Loucy (cell line): Measurements from ENCODE around the gene BTBD10.
A peak's percentile ranks its signal among the peaks of the same experiment; 100 is the strongest.

Experiments used
- H2AFZ ChIP-seq: fragments of 200-600 bp; sonication (generic); 2 replicates; pipeline ENCODE4 v1.6.0; 2016; ENCODE audit warnings: antibody characterized with exemption, mild to moderate bottlenecking, low read length, moderate library complexity
- H3F3A ChIP-seq: fragments of 200-600 bp; 2 replicates; pipeline ENCODE4 v1.6.0; 2016; ENCODE audit warnings: antibody characterized with exemption, low read depth, mild to moderate bottlenecking
- H3K27me3 ChIP-seq: fragments of 200-600 bp; sonication (generic); 2 replicates; pipeline ENCODE4 v1.6.1; 2014; ENCODE audit warnings: low read length, mild to moderate bottlenecking; ENCODE audit not compliant: insufficient read depth, poor library complexity, severe bottlenecking
- H3K36me3 ChIP-seq: fragments of 200-600 bp; sonication (generic); 2 replicates; pipeline ENCODE4 v1.6.1; 2016; ENCODE audit warnings: low read length; ENCODE audit not compliant: insufficient read depth
- H3K4me1 ChIP-seq: fragments of 200-600 bp; sonication (generic); 2 replicates; pipeline ENCODE4 v1.5.1; 2014; ENCODE audit warnings: low read length, mild to moderate bottlenecking; ENCODE audit not compliant: insufficient read depth, poor library complexity, severe bottlenecking
- H3K4me2 ChIP-seq: fragments of 200-600 bp; sonication (generic); 2 replicates; pipeline ENCODE4 v1.6.0; 2014; ENCODE audit warnings: antibody characterized with exemption, low read length, low read depth, mild to moderate bottlenecking; ENCODE audit not compliant: poor library complexity, severe bottlenecking
- H3K4me3 ChIP-seq: fragments of 200-600 bp; sonication (generic); 2 replicates; pipeline ENCODE4 v1.5.1; 2014; ENCODE audit warnings: low read length, mild to moderate bottlenecking, mixed read lengths; ENCODE audit not compliant: poor library complexity, severe bottlenecking
- H3K79me2 ChIP-seq: fragments of 200-600 bp; sonication (generic); 2 replicates; pipeline ENCODE4 v1.6.1; 2014; ENCODE audit warnings: low read length; ENCODE audit not compliant: insufficient read depth
- H3K9ac ChIP-seq: fragments of 200-600 bp; sonication (generic); 2 replicates; pipeline ENCODE4 v1.6.0; 2014; ENCODE audit warnings: mild to moderate bottlenecking, low read depth, low read length, moderate library complexity; ENCODE audit not compliant: poor library complexity, severe bottlenecking
- H3K9me2 ChIP-seq: fragments of 200-600 bp; sonication (generic); replicated peaks from 2 replicates; pipeline ENCODE4 v1.6.1; 2016; ENCODE audit warnings: low read depth, low read length, mixed read lengths
- H3K9me3 ChIP-seq: fragments of 200-600 bp; sonication (generic); 2 replicates; pipeline ENCODE4 v1.6.1; 2014; ENCODE audit warnings: mild to moderate bottlenecking, antibody characterized with exemption, low read length, low read depth; ENCODE audit not compliant: insufficient read depth
- H4K20me1 ChIP-seq: fragments of 200-600 bp; sonication (generic); 2 replicates; pipeline ENCODE4 v1.6.0; 2014; ENCODE audit warnings: antibody characterized with exemption, low read length, mild to moderate bottlenecking; ENCODE audit not compliant: insufficient read depth, poor library complexity, severe bottlenecking
- EZH2phosphoT487 ChIP-seq: fragments of 200-600 bp; IDR thresholded peaks from 2 replicates; pipeline ENCODE4 v1.6.1; 2018; ENCODE audit warnings: antibody characterized with exemption, mild to moderate bottlenecking, moderate library complexity, borderline replicate concordance
- TF ChIP-seq, protein P1 (sequence below): fragments of 200-600 bp; sonication (generic); conservative IDR thresholded peaks from 2 replicates; pipeline ENCODE4 v1.5.1; 2014; ENCODE audit warnings: mild to moderate bottlenecking, antibody characterized with exemption, low read length

The BTBD10 gene

GRCh38 chr11:13473013-13473722 is 10.1 kb upstream of the BTBD10 start:
- no peak for TF ChIP-seq EZH2phosphoT487
- TF ChIP-seq, protein P1, sequence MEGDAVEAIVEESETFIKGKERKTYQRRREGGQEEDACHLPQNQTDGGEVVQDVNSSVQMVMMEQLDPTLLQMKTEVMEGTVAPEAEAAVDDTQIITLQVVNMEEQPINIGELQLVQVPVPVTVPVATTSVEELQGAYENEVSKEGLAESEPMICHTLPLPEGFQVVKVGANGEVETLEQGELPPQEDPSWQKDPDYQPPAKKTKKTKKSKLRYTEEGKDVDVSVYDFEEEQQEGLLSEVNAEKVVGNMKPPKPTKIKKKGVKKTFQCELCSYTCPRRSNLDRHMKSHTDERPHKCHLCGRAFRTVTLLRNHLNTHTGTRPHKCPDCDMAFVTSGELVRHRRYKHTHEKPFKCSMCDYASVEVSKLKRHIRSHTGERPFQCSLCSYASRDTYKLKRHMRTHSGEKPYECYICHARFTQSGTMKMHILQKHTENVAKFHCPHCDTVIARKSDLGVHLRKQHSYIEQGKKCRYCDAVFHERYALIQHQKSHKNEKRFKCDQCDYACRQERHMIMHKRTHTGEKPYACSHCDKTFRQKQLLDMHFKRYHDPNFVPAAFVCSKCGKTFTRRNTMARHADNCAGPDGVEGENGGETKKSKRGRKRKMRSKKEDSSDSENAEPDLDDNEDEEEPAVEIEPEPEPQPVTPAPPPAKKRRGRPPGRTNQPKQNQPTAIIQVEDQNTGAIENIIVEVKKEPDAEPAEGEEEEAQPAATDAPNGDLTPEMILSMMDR: no peak
- H3K4me3 ChIP-seq: no peak overlapping the region
- no peaks in the 10 kb centered on the region for H3K79me2 ChIP-seq
- H3K9me3 ChIP-seq: no peaks in the 10 kb centered on the region
- H2AFZ ChIP-seq: no peak overlapping the region
- no peaks in the 10 kb centered on the region for H3F3A ChIP-seq
- no peaks in the 10 kb centered on the region for H3K36me3 ChIP-seq
- no peak overlapping the region for H3K9ac ChIP-seq
- H3K9me2 ChIP-seq: no peaks in the 10 kb centered on the region
- no peaks in the 10 kb centered on the region for H3K27me3 ChIP-seq
- H3K4me1 ChIP-seq: no peaks in the 10 kb centered on the region
- H3K4me2 ChIP-seq: no peak overlapping the region
- H4K20me1 ChIP-seq: no peaks in the 10 kb centered on the region

DNA sequence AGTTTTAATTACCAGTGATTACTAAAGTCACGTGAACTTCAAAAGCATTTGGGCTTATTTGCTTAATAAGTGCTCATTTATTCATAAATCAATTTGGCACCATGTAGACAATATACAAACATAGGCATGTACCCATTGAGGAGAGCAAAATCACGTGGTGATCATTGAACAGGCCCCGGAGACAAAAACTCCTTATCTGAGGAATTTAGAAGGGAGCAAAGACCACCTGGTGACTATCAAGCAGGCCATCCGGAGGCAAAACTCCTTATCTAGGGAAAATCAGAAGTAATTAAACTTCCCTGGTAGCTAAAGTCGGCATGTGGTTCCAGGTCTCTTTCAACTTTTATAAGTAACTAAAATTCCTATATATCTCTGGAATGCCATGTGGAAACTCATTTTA is 5.7 kb upstream of the BTBD10 start:
- no peak overlapping the region for H2AFZ ChIP-seq
- no peak overlapping the region for H3K4me2 ChIP-seq
- no peaks in the 10 kb centered on the region for H3K79me2 ChIP-seq
- H3K9ac ChIP-seq: no peak overlapping the region
- peaks cover 4% of the 10 kb centered on the region for H3K4me1 ChIP-seq
- H4K20me1 ChIP-seq: no peaks in the 10 kb centered on the region
- H3K9me2 ChIP-seq: no peaks in the 10 kb centered on the region
- H3K27me3 ChIP-seq: no peaks in the 10 kb centered on the region
- no peaks in the 10 kb centered on the region; the same call in 1 of the 2 replicates for H3F3A ChIP-seq
- H3K9me3 ChIP-seq: no peaks in the 10 kb centered on the region
- TF ChIP-seq, protein P1: no peak
- no peak for TF ChIP-seq EZH2phosphoT487
- H3K4me3 ChIP-seq: no peak overlapping the region
- H3K36me3 ChIP-seq: no peaks in the 10 kb centered on the region

DNA sequence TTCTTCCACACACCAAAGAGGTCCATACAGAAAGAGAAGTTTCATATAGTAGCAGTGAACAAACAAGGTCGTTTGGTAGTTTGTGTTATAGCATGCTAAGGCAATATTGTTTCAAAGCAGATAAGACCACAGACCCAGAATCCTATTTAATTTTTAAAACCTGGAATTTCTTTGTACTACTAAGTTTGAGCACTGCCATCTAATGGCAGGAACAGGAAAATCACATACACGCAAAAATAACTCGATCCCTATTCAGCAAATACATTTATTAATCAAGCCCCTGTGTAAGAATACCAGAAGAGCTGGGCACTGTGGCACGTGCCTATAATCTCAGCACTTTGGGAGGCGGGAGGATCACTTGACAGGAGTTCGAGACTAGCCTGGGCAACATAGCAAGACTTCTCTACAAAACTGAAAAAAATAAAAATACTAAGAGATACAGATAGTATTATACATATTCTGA is 2.9 kb upstream of the BTBD10 start:
- Histone ChIP-seq H3K4me3 (no peak overlapping the region), H3K36me3 (no peaks in the 10 kb centered on the region), H3K4me2 (peak overlapping the region; percentile 10), H3K79me2 (peaks cover 20% of the 10 kb centered on the region), H2AFZ (no peak overlapping the region; the same call in 1 of the 2 replicates), H3K4me1 (peaks cover 25% of the 10 kb centered on the region), H3K27me3 (no peaks in the 10 kb centered on the region), H3K9me3 (no peaks in the 10 kb centered on the region), H4K20me1 (peaks cover 9% of the 10 kb centered on the region), H3K9ac (no peak overlapping the region), H3F3A (no peaks in the 10 kb centered on the region; the same call in 1 of the 2 replicates), H3K9me2 (no peaks in the 10 kb centered on the region)
- TF ChIP-seq, protein P1: peak; percentile 74
- no peak for TF ChIP-seq EZH2phosphoT487
